Gastroesophageal sphincter (tissue), 4 donors: ENCODE results near the gene DDX46. TPM values are rescaled to one million over a fixed set of nuclear protein-coding genes. Genes with fewer than 3 reads are reported as not detected.

Source experiments
- ATAC-seq: fragments of 150-250 bp; one replicate; pipeline ENCODE4 v1.9.1; 2016; ENCODE audit warnings: mild to moderate bottlenecking, moderate library complexity
- H3K27ac ChIP-seq, 4 donors: fragments of 200-600 bp; sonication (generic) in 3 of 4; 1 replicate in 3 of 4; 2 replicates in 1 of 4; pipeline ENCODE4 v1.5.1; 2016 to 2019
- H3K27me3 ChIP-seq: fragments of 200-600 bp; sonication (generic); one replicate; pipeline ENCODE4 v1.5.1; 2019
- H3K36me3 ChIP-seq, 2 donors: fragments of 200-600 bp; sonication (generic); one replicate each; pipeline ENCODE4 v1.5.1; 2019; ENCODE audit warnings: control low read depth in 1 of 2
- H3K4me1 ChIP-seq, 3 donors: fragments of 200-600 bp; sonication (generic); 1 replicate in 2 of 3; 2 replicates in 1 of 3; pipeline ENCODE4 v1.5.1; 2016 to 2019; ENCODE audit warnings: control low read depth in 2 of 3
- H3K4me3 ChIP-seq, 2 donors: fragments of 200-600 bp; sonication (generic); one replicate each; pipeline ENCODE4 v1.5.1; 2019; ENCODE audit warnings: mild to moderate bottlenecking in 1 of 2, moderate library complexity in 1 of 2
- H3K9me3 ChIP-seq, 3 donors: fragments of 200-600 bp; sonication (generic); one replicate each; pipeline ENCODE4 v1.5.1; 2017 to 2019; ENCODE audit warnings: control low read depth in 2 of 3
- CTCF ChIP-seq, 4 experiments: fragments of 200-600 bp in 2 of 4; fragments of 450-650 bp in 2 of 4; sonication (generic) in 1 of 4; IDR thresholded peaks; one replicate each; pipeline ENCODE4 v1.5.1; 2017 to 2019; ENCODE audit warnings: antibody characterized with exemption in 4 of 4, mild to moderate bottlenecking in 2 of 4, moderate library complexity in 2 of 4
- EP300 ChIP-seq: sonication (generic); formaldehyde crosslinking; IDR thresholded peaks from one replicate; pipeline ENCODE4 v1.6.1; 2017; ENCODE audit warnings: antibody characterized with exemption, mild to moderate bottlenecking
- POLR2A ChIP-seq, 2 donors: fragments of 450-650 bp; IDR thresholded peaks; one replicate each; pipeline ENCODE4 v1.6.1; 2017; ENCODE audit warnings: antibody characterized with exemption in 2 of 2, mild to moderate bottlenecking in 2 of 2, moderate library complexity in 1 of 2
- POLR2AphosphoS5 ChIP-seq: sonication (generic); formaldehyde crosslinking; IDR thresholded peaks from one replicate; pipeline ENCODE4 v1.6.1; 2017; ENCODE audit warnings: antibody characterized with exemption
- WGBS, 2 donors: methylation state at CpG; one replicate each; pipeline ENCODE4 v1.1.5; 2018; ENCODE audit warnings: low coverage in 1 of 2; 5-methylcytosine and 5-hydroxymethylcytosine counted together
- total RNA-seq, 4 donors: library from RNA; depleted of rRNA; stranded (reverse); fragments of >200 nt; gene quantifications; one replicate each; pipeline ENCODE4 v1.1.0, GENCODE V29; 2016

Gene DDX46
- total RNA-seq, 4 donors from 2014 or later, result 30.4 to 53.5 (median 40.2) TPM

GRCh38 chr5:134794819-134795218 lies 36.2 kb downstream of the DDX46 start:
- H3K27me3 ChIP-seq, result no peaks in the 10 kb centered on the region
- H3K4me1 ChIP-seq, result no peaks in the 10 kb centered on the region
- H3K36me3 ChIP-seq, result peaks cover 4 to 100% of the 10 kb centered on the region in 2 donors
- no peak overlapping the region for H3K4me3 ChIP-seq
- no peaks in the 10 kb centered on the region for H3K9me3 ChIP-seq
- 89 to 95% methylated on average over 6 to 8 of the region's 8 CpGs for WGBS, 2 donors
- ATAC-seq, result no peak
- TF ChIP-seq POLR2A (IDR thresholded peaks at IDR 0.05) (no peak), EP300 (no peak), CTCF (IDR thresholded peaks at IDR 0.05) (no peak), POLR2AphosphoS5 (no peak)
- no peak overlapping the region for H3K27ac ChIP-seq

- Histone ChIP-seq H3K4me1 (no peaks in the 10 kb centered on the region), H3K27ac (no peak overlapping the region), H3K9me3 (no peaks in the 10 kb centered on the region), H3K4me3 (no peak overlapping the region), H3K36me3 (peaks cover 0 to 100% of the 10 kb centered on the region in 2 donors), H3K27me3 (no peaks in the 10 kb centered on the region)
- TF ChIP-seq POLR2A (IDR thresholded peaks at IDR 0.05), result no peak
- TF ChIP-seq POLR2AphosphoS5, result no peak
- no peak for TF ChIP-seq EP300
- ATAC-seq, result no peak
- 83 to 86% methylated on average over 4 to 5 of the region's 5 CpGs for WGBS, 2 donors
Measured at GRCh38 chr5:134798468-134798867, 39.9 kb downstream of the DDX46 start.

- H3K27ac ChIP-seq, result no peak overlapping the region
- H3K36me3 ChIP-seq, result peaks cover 0 to 85% of the 10 kb centered on the region in 2 donors
- 81 to 90% methylated on average over 2 to 4 of the region's 4 CpGs for WGBS, 2 donors
- H3K4me3 ChIP-seq, result no peak overlapping the region
- no peaks in the 10 kb centered on the region for H3K9me3 ChIP-seq
- no peaks in the 10 kb centered on the region for H3K27me3 ChIP-seq
- TF ChIP-seq POLR2A (IDR thresholded peaks at IDR 0.05) (no peak), POLR2AphosphoS5 (no peak), EP300 (no peak), CTCF (IDR thresholded peaks at IDR 0.05) (no peak)
- no peaks in the 10 kb centered on the region for H3K4me1 ChIP-seq
- no peak for ATAC-seq
Measured at GRCh38 chr5:134803821-134804220, 45.2 kb downstream of the DDX46 start.

GRCh38 chr5:134813407-134813806 lies 54.8 kb downstream of the DDX46 start:
- peaks cover 0 to 93% of the 10 kb centered on the region in 2 donors for H3K36me3 ChIP-seq
- 90 to 100% methylated on average over 2 of the region's 2 CpGs for WGBS, 2 donors
- H3K27me3 ChIP-seq, result no peaks in the 10 kb centered on the region
- TF ChIP-seq POLR2AphosphoS5 (no peak), CTCF (IDR thresholded peaks at IDR 0.05) (no peak), EP300 (no peak), POLR2A (IDR thresholded peaks at IDR 0.05) (no peak)
- no peaks in the 10 kb centered on the region for H3K4me1 ChIP-seq
- no peak overlapping the region for H3K4me3 ChIP-seq
- ATAC-seq, result no peak
- H3K27ac ChIP-seq, result no peak overlapping the region
- no peaks in the 10 kb centered on the region for H3K9me3 ChIP-seq

- Histone ChIP-seq H3K27me3 (no peaks in the 10 kb centered on the region), H3K4me1 (no peaks in the 10 kb centered on the region), H3K4me3 (no peak overlapping the region), H3K27ac (no peak overlapping the region), H3K36me3 (peaks cover 3 to 93% of the 10 kb centered on the region in 2 donors), H3K9me3 (no peaks in the 10 kb centered on the region)
- ATAC-seq, result no peak
- TF ChIP-seq CTCF (IDR thresholded peaks at IDR 0.05) (no peak), POLR2AphosphoS5 (no peak), POLR2A (IDR thresholded peaks at IDR 0.05) (no peak), EP300 (no peak)
Measured at GRCh38 chr5:134813827-134814226, 55.2 kb downstream of the DDX46 start.
